Tibial artery (tissue), 4 donors: ENCODE results near the gene ARHGAP33.

Experiments
- DNase-seq, 2 donors: peaks; one replicate each; pipeline ENCODE4 v3.0.0-alpha.2; 2019
- H3K27ac ChIP-seq, 2 donors: fragments of 200-600 bp; sonication (generic) in 1 of 2; 1 replicate in 1 of 2; 2 replicates in 1 of 2; pipeline ENCODE4 v1.5.1; 2018 to 2019; ENCODE audit warnings: mild to moderate bottlenecking in 1 of 2
- H3K27me3 ChIP-seq, 2 donors: fragments of 200-600 bp; sonication (generic) in 1 of 2; one replicate each; pipeline versions ENCODE4 v1.5.1 to v1.6.0; 2016 to 2019
- H3K36me3 ChIP-seq, 3 donors: fragments of 200-600 bp; sonication (generic) in 2 of 3; one replicate each; pipeline ENCODE4 v1.5.1; 2016 to 2019; ENCODE audit warnings: mild to moderate bottlenecking in 2 of 3
- H3K4me1 ChIP-seq, 4 donors: fragments of 200-600 bp; sonication (generic) in 2 of 4; 1 replicate in 3 of 4; 2 replicates in 1 of 4; pipeline ENCODE4 v1.5.1; 2016 to 2019
- H3K4me3 ChIP-seq, 2 donors: fragments of 200-600 bp; sonication (generic) in 1 of 2; 1 replicate in 1 of 2; 2 replicates in 1 of 2; pipeline ENCODE4 v1.5.1; 2018 to 2019; ENCODE audit warnings: mild to moderate bottlenecking in 2 of 2
- H3K9me3 ChIP-seq, 3 donors: fragments of 200-600 bp; sonication (generic) in 1 of 3; one replicate each; pipeline ENCODE4 v1.5.1; 2016 to 2019
- intact Hi-C: fragments of 100-400 bp; cut with DNase I; formaldehyde crosslinking; loops from one replicate; pipeline ENCODE4 v1.15.0; 2023; ENCODE audit warnings: low total_unique reads
- TF ChIP-seq, protein P1 (sequence below), 2 experiments: fragments of 200-600 bp in 1 of 2; fragments of 450-650 bp in 1 of 2; IDR thresholded peaks; one replicate each; pipeline ENCODE4 v1.5.1; 2017 to 2019; ENCODE audit warnings: antibody characterized with exemption in 2 of 2, mild to moderate bottlenecking in 1 of 2, moderate library complexity in 1 of 2

Gene ARHGAP33

DNA sequence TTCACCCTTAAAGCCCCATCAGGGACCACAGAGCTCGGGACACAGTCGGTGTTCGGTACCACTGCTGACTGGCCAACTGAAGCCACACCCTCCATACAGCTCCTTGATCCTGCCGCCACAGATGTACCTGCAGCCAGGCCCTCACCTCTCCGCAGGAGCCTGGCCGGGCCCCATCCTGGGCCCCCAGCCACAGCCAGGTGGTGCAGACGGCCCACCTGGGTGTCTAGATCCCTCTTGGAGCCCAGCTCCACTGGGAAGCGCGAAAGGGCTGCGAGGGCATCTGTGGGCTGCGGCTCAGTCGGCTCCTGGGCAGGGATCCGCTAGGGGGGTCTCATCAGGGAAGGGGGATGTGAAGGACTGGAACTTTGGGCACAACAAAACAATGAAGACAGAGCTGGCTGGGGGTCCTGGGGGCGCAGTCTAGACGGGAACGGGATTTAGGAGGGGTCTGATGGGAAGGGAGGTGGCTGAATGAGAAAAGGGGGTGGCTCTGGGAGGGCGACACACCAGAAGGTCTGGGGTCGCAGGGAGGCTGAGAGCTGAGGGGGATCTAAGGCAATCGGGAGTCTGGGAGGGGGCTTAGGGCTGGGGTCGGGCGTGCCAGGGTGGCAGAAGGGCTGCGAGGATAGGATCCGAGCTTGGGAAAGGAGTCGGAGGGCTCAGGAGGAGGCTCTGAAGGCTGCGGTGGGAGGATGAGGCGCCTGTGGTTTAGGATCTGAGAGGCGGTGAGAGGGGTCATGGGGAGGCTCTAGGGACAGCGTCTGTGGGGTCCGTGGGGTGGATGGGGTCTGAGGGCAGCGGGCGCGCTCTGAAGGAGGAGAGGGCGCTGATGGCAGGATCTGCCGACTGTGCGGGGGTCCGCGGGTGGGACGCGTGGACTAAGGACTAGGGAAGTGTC is 21.5 kb downstream of the ARHGAP33 start:
- no peak overlapping the region for H3K27ac ChIP-seq
- DNase-seq: no peak
- no peaks in the 10 kb centered on the region for H3K9me3 ChIP-seq
- no peak overlapping the region for H3K4me3 ChIP-seq
- TF ChIP-seq, protein P1, sequence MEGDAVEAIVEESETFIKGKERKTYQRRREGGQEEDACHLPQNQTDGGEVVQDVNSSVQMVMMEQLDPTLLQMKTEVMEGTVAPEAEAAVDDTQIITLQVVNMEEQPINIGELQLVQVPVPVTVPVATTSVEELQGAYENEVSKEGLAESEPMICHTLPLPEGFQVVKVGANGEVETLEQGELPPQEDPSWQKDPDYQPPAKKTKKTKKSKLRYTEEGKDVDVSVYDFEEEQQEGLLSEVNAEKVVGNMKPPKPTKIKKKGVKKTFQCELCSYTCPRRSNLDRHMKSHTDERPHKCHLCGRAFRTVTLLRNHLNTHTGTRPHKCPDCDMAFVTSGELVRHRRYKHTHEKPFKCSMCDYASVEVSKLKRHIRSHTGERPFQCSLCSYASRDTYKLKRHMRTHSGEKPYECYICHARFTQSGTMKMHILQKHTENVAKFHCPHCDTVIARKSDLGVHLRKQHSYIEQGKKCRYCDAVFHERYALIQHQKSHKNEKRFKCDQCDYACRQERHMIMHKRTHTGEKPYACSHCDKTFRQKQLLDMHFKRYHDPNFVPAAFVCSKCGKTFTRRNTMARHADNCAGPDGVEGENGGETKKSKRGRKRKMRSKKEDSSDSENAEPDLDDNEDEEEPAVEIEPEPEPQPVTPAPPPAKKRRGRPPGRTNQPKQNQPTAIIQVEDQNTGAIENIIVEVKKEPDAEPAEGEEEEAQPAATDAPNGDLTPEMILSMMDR (IDR thresholded peaks at IDR 0.05): no peak
- peaks cover 0 to 41% of the 10 kb centered on the region in 2 donors for H3K27me3 ChIP-seq
- intact Hi-C loops: no loop called here
- H3K36me3 ChIP-seq: no peaks in the 10 kb centered on the region
- no peaks in the 10 kb centered on the region for H3K4me1 ChIP-seq

DNA sequence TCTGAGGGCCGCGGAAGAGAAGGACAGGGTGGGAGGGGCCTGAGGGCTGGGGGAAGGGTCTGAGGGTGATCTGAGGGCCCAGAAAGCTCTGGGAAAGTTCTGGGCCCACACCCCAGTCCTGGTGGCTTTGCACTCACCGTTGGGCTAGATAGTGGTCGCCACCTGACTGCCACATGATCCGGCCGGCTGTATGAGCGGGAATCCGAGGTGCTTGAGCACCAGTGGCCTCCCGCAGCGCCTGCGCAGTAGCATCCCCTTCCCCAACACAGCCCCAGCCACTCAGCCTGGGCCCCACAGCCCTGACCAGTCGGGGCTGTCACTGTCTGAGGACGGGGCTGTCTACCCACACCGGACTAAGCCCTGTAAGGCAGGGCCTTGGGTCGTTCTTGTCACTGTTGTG is 22.3 kb downstream of the ARHGAP33 start:
- intact Hi-C loops: no loop called here
- no peaks in the 10 kb centered on the region for H3K9me3 ChIP-seq
- no peaks in the 10 kb centered on the region for H3K4me1 ChIP-seq
- H3K4me3 ChIP-seq: no peak overlapping the region
- H3K36me3 ChIP-seq: no peaks in the 10 kb centered on the region
- TF ChIP-seq, protein P1 (IDR thresholded peaks at IDR 0.05): no peak
- no peak for DNase-seq
- peaks cover 0 to 41% of the 10 kb centered on the region in 2 donors for H3K27me3 ChIP-seq
- H3K27ac ChIP-seq: no peak overlapping the region

DNA sequence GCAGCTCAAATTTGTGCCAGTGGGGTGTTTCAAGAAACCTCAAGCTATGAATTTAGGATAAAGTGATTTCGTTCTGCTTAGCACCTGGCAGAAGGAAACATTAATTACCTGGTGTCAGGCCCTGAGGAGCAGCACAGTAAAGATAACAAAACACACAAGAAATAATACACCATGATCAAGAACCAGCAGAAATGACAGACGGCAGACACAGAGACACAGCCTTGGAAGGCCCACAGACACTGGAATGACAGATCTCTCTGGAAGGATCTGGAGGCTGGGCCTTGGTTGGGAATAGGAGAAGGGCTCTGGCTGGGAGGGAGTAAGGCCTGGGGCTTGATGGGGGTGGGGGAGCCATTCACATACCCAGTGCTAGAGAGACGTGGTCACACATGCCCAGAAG is 26.5 kb downstream of the ARHGAP33 start:
- intact Hi-C loops: no loop called here
- H3K9me3 ChIP-seq: no peaks in the 10 kb centered on the region
- no peak for DNase-seq

DNA sequence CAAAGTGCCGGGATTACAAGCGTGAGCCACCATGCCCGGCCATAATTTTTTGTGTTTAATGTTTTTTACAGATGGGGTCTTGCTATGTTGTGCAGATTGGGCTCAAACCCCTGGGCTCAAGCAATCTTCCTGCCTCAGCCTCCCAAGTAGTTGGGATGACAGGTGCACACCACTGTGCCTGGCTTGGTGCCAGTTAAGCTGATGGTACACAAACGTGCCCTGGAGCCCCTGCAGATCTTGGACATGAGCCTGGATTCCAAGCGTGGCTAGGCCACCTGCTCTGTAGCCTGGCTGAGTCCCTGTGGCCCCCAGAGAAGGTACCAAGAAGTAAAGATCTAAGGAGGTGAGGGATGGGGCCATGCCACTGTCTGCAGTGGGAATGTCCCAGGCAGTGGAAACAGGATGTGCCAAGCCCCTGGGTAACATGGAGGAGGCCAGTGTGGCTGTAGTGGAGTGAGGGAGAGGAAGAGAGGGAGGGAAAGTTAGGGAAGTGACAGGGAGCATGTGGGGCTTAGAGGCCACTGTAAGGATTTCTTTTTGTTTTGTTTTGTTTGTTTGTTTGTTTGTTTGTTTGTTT is 30.2 kb downstream of the ARHGAP33 start:
- intact Hi-C loops: no loop called here
- H3K4me3 ChIP-seq: no peak overlapping the region
- TF ChIP-seq, protein P1 (IDR thresholded peaks at IDR 0.05): no peak
- H3K27me3 ChIP-seq: peaks cover 0 to 22% of the 10 kb centered on the region in 2 donors
- no peaks in the 10 kb centered on the region for H3K4me1 ChIP-seq
- no peak for DNase-seq
- no peaks in the 10 kb centered on the region for H3K9me3 ChIP-seq
- no peak overlapping the region for H3K27ac ChIP-seq
- no peaks in the 10 kb centered on the region for H3K36me3 ChIP-seq

More for the DNA sequence above, 26.5 kb downstream of the ARHGAP33 start:
- Histone ChIP-seq H3K4me1 (no peaks in the 10 kb centered on the region), H3K36me3 (no peaks in the 10 kb centered on the region), H3K27ac (no peak overlapping the region), H3K27me3 (peaks cover 0 to 44% of the 10 kb centered on the region in 2 donors), H3K4me3 (no peak overlapping the region)
- TF ChIP-seq, protein P1 (IDR thresholded peaks at IDR 0.05): no peak

DNA sequence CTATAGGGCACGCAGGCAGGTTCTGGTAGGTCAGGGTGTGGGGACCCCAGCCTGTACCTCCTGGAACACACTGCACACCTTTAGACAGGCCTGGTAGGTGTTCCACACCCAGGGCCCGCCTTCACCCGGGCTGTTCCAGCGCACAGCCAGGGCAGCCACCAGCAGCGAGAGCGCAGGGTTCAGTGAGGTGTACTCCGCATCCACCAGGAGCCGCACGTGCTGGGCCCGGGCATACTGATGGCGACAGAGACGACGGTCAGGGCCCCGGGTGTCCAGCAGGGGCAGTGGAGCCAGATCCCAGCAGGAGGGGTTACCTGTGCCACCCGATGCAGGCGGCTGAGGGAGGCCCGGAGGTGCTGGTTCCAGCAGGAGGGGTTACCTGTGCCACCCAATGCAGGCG is 31.2 kb downstream of the ARHGAP33 start:
- no peak overlapping the region for H3K27ac ChIP-seq
- DNase-seq: no peak
- H3K4me1 ChIP-seq: no peaks in the 10 kb centered on the region
- H3K36me3 ChIP-seq: no peaks in the 10 kb centered on the region
- H3K4me3 ChIP-seq: no peak overlapping the region
- no peaks in the 10 kb centered on the region for H3K9me3 ChIP-seq
- peaks cover 0 to 25% of the 10 kb centered on the region in 2 donors for H3K27me3 ChIP-seq
- intact Hi-C loops: no loop called here
- TF ChIP-seq, protein P1 (IDR thresholded peaks at IDR 0.05): no peak
